Endometrium (tissue), 2 donors: ENCODE results near the gene TACR1.
"Not testable (repeated sequence)": the region's sequence is repeated elsewhere in the genome, so short reads cannot be mapped to it uniquely, and the experiment has no call there.

Experiments
- FAIRE-seq: peaks from 2 replicates; lab custom pipeline; 2012; peaks lifted over from hg19 to GRCh38; lab: Jason Lieb, UNC
- donor health status: control.
- donor health status: control.

Gene TACR1

GRCh38 chr2:75079575-75079974, 119.7 kb downstream of the TACR1 start:
- no peak for FAIRE-seq

GRCh38 chr2:75077909-75078308, 121.4 kb downstream of the TACR1 start:
- FAIRE-seq: no peak

- no peak for FAIRE-seq
Measured at GRCh38 chr2:75076088-75076487, 123.2 kb downstream of the TACR1 start.

DNA sequence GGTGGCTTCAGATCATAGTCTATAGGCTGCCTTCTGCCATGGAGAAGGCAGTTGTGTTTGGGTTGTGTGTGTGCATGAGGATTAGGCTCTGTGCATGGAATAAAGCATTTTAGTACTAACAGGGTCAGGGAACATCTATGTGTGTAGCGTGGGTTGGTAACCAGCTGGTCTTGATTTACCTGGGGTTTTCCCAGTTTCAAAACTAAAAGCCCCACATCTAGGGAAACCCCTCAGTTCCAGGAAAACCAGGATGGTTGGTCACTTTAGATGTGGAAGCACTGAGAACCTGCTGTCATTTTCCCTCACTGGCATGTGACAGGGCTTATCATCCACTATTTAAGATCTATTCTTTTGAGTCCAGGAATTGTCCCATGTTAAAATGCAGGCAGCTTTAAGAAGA, 124.6 kb downstream of the TACR1 start:
- FAIRE-seq: no peak

DNA sequence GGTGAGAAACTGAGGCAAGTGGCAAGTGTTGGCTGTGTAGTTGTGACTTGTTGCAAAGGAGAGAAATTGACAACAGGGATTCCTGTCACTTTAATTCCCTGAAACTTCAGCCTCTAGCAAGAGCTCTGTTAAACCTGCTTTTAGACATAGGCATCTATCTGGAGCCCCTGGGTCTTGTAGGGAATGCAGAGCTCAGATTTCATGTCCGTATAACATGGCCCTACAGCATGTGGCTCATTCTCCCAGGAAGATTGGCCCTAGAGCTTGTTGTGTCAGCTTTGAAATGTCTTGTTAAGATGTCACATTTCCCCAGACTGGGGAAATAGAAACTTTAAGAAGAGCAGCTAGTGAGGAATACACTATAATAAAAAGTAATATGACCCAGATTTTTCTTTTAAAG, 125.1 kb downstream of the TACR1 start:
- FAIRE-seq: no peak

DNA sequence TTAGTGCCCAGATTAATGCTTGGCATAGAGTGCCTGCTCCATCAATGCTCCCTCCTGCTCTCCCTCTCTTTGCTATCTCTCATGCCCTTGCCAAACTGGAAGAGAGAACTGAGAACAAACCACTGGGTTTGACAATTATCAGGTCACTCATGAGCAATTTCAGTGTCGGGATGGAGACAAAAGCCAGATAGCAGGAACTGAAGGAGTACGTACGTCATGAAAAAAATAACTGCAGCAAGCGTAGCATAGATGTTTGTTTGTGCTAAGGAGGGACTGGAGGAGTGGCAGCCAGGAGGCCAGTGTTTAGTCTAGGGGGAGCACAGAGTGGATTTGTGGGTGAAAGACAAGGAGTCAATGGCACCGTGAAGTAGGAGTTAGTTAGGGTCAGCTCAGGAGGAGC, 127.6 kb downstream of the TACR1 start:
- FAIRE-seq: no peak

GRCh38 chr2:75068546-75068945, 130.8 kb downstream of the TACR1 start:
- FAIRE-seq: no peak

DNA sequence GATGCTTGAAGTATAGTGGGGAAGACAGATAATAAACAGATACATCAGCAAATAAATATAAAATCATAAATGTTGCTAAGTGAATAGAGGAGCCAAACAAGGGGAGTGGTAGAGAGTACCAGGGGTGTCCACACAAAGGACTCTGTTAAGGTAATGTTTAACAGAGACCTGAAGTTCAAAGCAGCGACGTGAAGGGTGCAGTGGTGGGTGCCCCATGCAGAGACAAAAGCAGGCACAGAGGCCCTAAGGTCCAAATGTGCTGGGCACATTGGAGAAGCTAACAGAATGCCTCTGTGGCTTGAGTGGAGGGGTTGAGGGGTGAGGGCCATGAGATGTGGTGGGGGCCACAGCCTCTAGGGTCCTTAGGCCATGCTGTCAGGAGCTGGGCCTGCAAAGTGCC, 131.8 kb downstream of the TACR1 start:
- FAIRE-seq: no peak

DNA sequence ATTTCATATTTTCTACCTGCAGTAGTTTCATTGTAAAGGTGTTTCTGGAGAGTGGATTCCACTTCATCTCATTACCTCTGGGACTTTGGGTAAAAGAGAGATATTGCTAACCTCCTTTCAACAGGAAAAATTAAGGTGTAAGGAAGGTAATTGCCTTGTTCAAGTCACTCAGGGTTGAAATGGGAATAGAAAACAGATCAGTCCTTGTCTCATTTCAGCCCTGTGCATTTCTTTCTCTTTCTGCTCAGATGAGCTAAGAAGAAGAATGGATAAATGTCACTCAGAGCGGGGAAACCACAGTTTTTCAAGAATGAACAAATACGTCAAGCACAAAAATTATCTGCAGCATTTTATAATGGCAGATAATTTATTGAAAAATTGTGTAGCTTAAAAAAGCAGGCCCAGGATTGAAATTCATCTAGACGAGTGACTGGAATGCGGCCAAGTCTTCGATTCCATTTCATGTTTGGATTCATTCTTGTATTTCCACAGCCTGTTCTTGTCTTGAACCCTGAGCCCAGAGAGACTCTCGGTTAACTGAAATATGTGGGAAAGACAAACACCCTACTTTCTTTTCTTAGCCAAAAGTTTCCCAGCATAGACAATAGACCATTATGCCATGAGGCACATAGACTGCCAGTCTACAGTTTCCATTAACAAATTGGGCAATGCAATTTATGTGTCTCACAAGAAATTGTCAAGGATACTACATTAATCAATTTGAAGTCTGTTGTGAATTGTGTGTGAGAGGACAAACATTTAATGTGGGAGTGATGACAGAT, 133.0 kb downstream of the TACR1 start:
- FAIRE-seq: no peak

GRCh38 chr2:75065402-75066008, 133.8 kb downstream of the TACR1 start:
- no peak for FAIRE-seq

DNA sequence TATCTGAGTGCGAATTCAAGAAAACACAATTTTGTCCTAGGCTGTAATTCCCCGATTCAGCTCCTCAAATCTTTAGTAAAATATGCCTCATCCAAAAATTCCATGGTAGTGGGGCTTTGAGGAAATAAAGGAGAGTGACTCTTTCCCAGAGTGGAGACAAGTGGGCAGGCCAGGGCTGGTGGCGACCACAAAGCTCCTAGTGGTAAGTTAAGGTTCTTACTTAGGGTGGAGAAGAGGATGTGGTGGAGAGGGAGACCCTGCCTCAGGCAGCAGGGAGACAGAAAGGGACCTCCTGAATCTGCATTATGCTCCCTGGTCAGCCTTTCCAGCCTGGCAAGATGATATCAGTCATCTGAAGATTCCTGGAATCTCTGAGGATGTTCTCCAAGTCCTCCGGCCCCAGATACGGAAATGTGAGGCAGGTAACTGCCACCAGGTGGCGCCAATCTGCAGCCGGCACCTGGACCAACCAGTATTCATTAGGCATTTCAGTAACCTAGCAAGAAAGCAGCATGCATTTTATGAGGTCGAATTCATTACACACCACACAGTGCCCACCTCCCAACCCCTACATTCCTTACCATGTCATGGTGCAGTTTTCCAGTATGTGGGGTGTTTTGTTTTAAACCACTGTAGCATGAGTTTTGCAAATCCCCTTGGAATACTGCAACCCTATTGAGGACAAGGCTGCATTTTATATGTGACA, 134.5 kb downstream of the TACR1 start:
- no peak for FAIRE-seq

DNA sequence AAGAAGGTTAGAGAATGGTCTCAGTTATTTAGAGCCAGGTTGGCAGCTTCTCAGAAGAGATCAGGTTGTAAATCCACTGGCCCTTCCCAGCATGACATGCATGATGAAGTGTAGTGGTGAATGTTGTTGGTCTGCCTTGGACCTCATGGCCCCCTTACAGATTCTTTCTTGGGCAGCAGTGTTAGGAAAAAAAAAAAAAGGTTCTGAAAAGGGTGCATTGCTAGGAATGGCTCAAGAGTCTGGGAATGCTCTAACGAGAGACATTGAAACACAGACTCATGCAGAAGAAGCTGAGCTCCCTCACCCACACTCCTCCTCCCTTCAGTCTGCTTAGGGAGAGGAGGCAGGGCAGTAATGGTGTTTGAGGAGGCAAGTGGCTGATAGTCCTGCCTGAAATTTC, 135.4 kb downstream of the TACR1 start:
- FAIRE-seq: no peak

DNA sequence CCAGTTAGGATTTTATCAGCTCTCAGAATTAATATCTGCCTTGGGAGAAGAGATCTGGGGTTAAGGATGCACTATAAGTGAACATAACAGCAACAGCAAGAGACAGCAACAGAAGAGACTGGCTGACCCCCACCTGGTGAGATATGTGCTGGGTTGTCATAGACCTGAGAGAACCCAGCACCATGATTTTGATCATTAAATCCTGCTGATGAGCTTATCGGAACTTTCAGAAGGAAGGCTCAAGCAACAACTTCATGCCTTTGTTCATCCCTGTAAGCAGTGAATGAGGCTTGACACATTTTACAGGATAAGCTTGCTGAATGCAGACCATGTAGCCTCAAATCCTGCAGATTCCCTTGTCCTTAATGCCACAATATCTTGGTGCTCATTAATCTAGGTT, 140.9 kb downstream of the TACR1 start:
- no peak for FAIRE-seq

GRCh38 chr2:75057150-75057549, 142.2 kb downstream of the TACR1 start:
- FAIRE-seq: not testable (repeated sequence)

- no peak for FAIRE-seq
Measured at GRCh38 chr2:75055820-75056675, 143.3 kb downstream of the TACR1 start.

- no peak for FAIRE-seq
Measured at GRCh38 chr2:75055142-75055819, 144.0 kb downstream of the TACR1 start.

DNA sequence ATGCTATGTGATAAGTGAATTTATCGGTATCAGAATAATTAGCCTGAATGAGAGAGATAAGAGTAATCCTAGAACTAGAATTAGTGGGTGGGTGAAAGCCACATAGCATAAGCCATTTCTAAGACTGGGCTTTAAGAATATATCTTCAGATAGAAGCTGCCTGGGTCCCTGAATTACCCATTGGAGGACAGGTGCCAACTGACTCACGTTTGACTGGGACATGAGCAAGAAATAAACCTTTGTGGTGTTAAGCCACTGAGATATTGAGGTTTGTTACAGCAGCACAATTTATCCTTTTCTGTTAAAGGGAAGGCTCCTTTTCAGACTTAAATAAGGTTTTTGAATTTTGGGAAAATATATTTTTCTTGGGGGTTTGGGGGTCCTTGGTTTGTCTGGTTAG, 145.0 kb downstream of the TACR1 start:
- FAIRE-seq: no peak

DNA sequence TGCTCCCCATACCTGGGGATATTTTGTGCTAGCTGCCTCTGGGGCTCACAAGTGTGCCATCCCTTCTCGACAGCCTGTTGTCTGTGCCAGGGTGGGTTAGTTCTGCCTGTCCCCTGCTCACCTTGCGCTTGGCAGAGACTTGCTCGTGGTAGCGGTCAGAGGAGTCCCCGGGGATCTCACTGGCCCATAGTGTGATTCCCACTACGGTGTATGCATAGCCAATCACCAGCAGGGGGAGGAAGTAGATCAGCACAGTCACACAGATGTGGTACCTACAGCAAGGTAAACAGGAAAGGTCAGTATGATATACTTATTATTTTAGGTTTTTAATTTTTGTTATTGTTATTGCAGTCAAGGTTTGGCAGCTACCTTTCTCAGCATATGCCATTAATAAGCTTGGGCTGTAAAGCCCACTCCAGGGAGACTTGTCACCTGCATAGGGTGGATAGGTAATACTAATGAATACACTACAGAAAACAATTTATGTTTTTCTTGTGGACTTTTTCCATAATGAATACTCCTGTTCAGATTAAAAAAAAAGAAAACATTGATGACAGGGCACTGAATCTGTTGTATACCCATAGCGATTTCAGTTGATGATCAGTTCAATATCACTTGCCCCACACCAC, 145.7 kb downstream of the TACR1 start:
- FAIRE-seq: no peak

- no peak for FAIRE-seq
Measured at GRCh38 chr2:75047992-75048625, 151.2 kb downstream of the TACR1 start.

- no peak for FAIRE-seq
Measured at GRCh38 chr2:75047189-75047991, 151.9 kb downstream of the TACR1 start.
